ENCODE results near the gene SZRD1. TPM values are rescaled to one million over a fixed set of nuclear protein-coding genes. Genes with fewer than 3 reads are reported as not detected.

SZRD1 gene
- total RNA-seq, 1 experiment from 2014 or later, result 113 TPM

DNA sequence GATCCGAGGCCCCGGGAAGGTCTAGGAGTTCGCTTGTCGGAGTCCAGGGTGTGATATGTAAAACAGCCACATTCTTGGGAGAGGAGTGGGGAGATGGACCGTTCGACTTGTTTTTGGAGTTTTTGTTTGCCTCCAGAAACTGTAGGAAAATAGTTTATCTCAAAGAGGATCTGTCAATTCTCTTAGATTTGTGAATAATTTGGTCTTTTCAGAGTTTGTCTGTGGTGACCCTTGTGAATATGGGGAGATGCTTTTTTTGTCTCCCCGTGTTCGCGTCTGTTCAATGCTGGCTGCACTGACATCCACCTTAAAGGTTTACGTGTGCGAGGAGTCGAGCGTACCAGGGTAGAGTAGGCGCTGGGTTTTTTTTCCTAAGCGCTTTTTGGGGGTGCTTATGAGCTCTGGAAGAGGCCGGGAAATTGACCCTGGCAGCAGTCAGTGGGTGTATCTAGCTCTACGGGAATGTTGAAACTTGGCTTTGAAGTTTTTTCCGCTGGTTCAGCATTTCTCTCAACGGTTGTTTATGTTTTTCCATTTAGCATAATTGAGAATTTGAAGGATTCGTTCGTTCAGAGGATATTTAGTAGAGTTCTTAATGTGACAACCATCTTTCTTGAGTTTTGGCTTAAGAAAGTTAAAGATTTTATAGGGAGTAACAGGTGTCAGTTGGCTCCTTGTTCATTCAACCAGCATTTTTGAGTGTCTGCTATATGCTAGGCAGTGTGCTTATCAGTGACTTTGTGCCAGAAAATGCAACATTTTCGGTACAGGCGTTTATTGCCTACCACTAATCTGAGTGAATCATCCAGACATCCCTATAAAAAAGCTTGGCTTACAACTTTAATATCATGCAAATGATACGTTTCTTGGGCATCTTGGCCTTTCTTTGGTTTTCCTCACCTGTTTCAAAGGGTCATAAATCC, 1.2 kb downstream of the SZRD1 start:
- ATAC-seq (peak; percentile 59), DNase-seq (ENCODE audit: low spot score) (no peak)
- POLR2A ChIA-PET, result interaction anchor here (0.6 to 1.4 kb wide), 5 partner anchors 12 to 245 kb away, joined by 3 to 4 read pairs (median 3); partner anchors contain the start of genes FBXO42 and NBPF1

DNA sequence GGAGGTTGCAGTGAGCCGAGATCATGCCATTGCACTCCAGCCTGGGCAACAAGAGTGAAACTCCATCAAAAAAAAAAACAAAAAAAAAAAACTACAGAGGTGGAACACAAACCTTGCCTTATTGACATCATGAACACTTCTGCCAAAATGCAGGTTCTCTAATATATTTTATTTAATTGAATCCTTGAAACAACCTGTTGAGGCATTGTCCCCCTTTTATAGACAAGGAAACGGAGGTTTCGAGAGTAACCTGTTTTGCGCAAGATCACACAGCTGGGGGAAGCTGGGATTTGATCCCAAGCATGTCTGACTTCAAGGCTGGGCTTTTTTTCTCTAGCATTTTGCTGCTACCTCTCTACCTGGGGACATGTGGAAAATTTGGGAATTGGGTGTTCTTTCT, 2.8 kb downstream of the SZRD1 start:
- H3K27ac Mint-ChIP-seq, result no peak overlapping the region
- CTCF ChIA-PET, result no interaction called here
- H3K4me1 Mint-ChIP-seq, result peaks cover 36% of the 10 kb centered on the region
- ATAC-seq, result no peak
- POLR2A ChIA-PET, result no interaction called here
- no peak for DNase-seq (ENCODE audit: low spot score)
- peak overlapping the region; percentile 94; the same call in 1 of the 2 replicates for H3K4me3 Mint-ChIP-seq
- no peaks in the 10 kb centered on the region; the same call in 1 of the 2 replicates for H3K27me3 Mint-ChIP-seq (ENCODE audit: low read depth)
- H3K9me3 Mint-ChIP-seq, result no peaks in the 10 kb centered on the region
- no peaks in the 10 kb centered on the region; the same call in 1 of the 2 replicates for H3K36me3 Mint-ChIP-seq
- TF ChIP-seq ZNF671 (CRISPR knock-in tag; IDR thresholded peaks at IDR 0.05) (no peak), TEAD1 (CRISPR knock-in tag; IDR thresholded peaks at IDR 0.05) (no peak)
- TF ChIP-seq, protein P1, sequence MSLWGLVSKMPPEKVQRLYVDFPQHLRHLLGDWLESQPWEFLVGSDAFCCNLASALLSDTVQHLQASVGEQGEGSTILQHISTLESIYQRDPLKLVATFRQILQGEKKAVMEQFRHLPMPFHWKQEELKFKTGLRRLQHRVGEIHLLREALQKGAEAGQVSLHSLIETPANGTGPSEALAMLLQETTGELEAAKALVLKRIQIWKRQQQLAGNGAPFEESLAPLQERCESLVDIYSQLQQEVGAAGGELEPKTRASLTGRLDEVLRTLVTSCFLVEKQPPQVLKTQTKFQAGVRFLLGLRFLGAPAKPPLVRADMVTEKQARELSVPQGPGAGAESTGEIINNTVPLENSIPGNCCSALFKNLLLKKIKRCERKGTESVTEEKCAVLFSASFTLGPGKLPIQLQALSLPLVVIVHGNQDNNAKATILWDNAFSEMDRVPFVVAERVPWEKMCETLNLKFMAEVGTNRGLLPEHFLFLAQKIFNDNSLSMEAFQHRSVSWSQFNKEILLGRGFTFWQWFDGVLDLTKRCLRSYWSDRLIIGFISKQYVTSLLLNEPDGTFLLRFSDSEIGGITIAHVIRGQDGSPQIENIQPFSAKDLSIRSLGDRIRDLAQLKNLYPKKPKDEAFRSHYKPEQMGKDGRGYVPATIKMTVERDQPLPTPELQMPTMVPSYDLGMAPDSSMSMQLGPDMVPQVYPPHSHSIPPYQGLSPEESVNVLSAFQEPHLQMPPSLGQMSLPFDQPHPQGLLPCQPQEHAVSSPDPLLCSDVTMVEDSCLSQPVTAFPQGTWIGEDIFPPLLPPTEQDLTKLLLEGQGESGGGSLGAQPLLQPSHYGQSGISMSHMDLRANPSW (CRISPR knock-in tag; conservative IDR thresholded peaks at IDR 0.05; ENCODE audit: low read depth), result no peak

More for the DNA sequence above, 1.2 kb downstream of the SZRD1 start:
- CTCF ChIA-PET, result interaction anchor here (0.6 to 1.1 kb wide), 2 partner anchors 14 to 72 kb away, joined by 3 to 5 read pairs; partner anchors contain the start of gene NECAP2
- Mint-ChIP-seq H3K27me3 (ENCODE audit: low read depth) (peaks cover 4% of the 10 kb centered on the region), H3K9me3 (no peaks in the 10 kb centered on the region), H3K36me3 (no peaks in the 10 kb centered on the region; the same call in 1 of the 2 replicates), H3K4me1 (peaks cover 23% of the 10 kb centered on the region), H3K27ac (peak overlapping the region; percentile 97), H3K4me3 (peak overlapping the region; percentile 94)
- TF ChIP-seq TP53 (CRISPR knock-in tag; IDR thresholded peaks at IDR 0.05) (no peak), NR1H2 (CRISPR knock-in tag; IDR thresholded peaks at IDR 0.05) (no peak)
- TF ChIP-seq, protein P2, sequence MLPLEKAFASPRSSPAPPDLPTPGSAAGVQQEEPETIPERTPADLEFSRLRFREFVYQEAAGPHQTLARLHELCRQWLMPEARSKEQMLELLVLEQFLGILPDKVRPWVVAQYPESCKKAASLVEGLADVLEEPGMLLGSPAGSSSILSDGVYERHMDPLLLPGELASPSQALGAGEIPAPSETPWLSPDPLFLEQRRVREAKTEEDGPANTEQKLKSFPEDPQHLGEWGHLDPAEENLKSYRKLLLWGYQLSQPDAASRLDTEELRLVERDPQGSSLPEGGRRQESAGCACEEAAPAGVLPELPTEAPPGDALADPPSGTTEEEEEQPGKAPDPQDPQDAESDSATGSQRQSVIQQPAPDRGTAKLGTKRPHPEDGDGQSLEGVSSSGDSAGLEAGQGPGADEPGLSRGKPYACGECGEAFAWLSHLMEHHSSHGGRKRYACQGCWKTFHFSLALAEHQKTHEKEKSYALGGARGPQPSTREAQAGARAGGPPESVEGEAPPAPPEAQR (CRISPR knock-in tag; IDR thresholded peaks at IDR 0.05), result no peak

DNA sequence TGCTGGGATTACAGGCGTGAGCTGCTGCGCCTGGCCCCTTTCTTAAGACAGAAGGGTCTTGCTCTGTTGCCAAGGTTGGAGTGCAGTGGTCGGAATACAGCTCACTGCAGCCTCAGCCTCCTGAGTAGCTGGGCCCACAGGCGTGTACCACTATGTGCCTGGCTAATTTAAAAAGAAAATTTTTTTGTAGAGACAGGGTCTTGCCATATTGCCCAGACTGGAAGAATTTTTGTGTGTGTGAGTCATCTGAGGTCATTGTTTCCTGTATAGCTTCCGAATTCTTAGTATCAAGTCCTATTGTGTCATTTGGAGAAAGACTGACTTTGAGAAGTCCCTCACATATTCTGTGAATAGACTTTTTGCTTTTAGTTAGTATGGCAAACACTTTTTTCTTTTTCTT, 4.7 kb downstream of the SZRD1 start:
- H3K4me3 Mint-ChIP-seq, result no peak overlapping the region

More for the DNA sequence above, 4.7 kb downstream of the SZRD1 start:
- Mint-ChIP-seq H3K36me3 (no peaks in the 10 kb centered on the region; the same call in 1 of the 2 replicates), H3K9me3 (no peaks in the 10 kb centered on the region), H3K4me1 (peaks cover 54% of the 10 kb centered on the region), H3K27me3 (ENCODE audit: low read depth) (no peaks in the 10 kb centered on the region), H3K27ac (no peak overlapping the region)
- TF ChIP-seq NFYB (CRISPR knock-in tag; conservative IDR thresholded peaks at IDR 0.05; ENCODE audit: low read depth), result no peak
- TF ChIP-seq CBFB (CRISPR knock-in tag; IDR thresholded peaks at IDR 0.05; ENCODE audit: low read depth), result no peak
- TF ChIP-seq, protein P3, sequence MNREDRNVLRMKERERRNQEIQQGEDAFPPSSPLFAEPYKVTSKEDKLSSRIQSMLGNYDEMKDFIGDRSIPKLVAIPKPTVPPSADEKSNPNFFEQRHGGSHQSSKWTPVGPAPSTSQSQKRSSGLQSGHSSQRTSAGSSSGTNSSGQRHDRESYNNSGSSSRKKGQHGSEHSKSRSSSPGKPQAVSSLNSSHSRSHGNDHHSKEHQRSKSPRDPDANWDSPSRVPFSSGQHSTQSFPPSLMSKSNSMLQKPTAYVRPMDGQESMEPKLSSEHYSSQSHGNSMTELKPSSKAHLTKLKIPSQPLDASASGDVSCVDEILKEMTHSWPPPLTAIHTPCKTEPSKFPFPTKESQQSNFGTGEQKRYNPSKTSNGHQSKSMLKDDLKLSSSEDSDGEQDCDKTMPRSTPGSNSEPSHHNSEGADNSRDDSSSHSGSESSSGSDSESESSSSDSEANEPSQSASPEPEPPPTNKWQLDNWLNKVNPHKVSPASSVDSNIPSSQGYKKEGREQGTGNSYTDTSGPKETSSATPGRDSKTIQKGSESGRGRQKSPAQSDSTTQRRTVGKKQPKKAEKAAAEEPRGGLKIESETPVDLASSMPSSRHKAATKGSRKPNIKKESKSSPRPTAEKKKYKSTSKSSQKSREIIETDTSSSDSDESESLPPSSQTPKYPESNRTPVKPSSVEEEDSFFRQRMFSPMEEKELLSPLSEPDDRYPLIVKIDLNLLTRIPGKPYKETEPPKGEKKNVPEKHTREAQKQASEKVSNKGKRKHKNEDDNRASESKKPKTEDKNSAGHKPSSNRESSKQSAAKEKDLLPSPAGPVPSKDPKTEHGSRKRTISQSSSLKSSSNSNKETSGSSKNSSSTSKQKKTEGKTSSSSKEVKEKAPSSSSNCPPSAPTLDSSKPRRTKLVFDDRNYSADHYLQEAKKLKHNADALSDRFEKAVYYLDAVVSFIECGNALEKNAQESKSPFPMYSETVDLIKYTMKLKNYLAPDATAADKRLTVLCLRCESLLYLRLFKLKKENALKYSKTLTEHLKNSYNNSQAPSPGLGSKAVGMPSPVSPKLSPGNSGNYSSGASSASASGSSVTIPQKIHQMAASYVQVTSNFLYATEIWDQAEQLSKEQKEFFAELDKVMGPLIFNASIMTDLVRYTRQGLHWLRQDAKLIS (CRISPR knock-in tag; IDR thresholded peaks at IDR 0.05; ENCODE audit: borderline replicate concordance), result no peak
- no peak for TF ChIP-seq ZNF423 (CRISPR knock-in tag; IDR thresholded peaks at IDR 0.05)
- no peak for TF ChIP-seq SMAD3 (CRISPR knock-in tag; IDR thresholded peaks at IDR 0.05; ENCODE audit: borderline replicate concordance)
- TF ChIP-seq, protein P4, sequence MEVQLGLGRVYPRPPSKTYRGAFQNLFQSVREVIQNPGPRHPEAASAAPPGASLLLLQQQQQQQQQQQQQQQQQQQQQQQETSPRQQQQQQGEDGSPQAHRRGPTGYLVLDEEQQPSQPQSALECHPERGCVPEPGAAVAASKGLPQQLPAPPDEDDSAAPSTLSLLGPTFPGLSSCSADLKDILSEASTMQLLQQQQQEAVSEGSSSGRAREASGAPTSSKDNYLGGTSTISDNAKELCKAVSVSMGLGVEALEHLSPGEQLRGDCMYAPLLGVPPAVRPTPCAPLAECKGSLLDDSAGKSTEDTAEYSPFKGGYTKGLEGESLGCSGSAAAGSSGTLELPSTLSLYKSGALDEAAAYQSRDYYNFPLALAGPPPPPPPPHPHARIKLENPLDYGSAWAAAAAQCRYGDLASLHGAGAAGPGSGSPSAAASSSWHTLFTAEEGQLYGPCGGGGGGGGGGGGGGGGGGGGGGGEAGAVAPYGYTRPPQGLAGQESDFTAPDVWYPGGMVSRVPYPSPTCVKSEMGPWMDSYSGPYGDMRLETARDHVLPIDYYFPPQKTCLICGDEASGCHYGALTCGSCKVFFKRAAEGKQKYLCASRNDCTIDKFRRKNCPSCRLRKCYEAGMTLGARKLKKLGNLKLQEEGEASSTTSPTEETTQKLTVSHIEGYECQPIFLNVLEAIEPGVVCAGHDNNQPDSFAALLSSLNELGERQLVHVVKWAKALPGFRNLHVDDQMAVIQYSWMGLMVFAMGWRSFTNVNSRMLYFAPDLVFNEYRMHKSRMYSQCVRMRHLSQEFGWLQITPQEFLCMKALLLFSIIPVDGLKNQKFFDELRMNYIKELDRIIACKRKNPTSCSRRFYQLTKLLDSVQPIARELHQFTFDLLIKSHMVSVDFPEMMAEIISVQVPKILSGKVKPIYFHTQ (CRISPR knock-in tag; IDR thresholded peaks at IDR 0.05), result no peak
- no peak for DNase-seq (ENCODE audit: low spot score)
- POLR2A ChIA-PET, result no interaction called here
- CTCF ChIA-PET, result interaction anchor here (1.9 kb wide), 1 partner anchor 8 kb away, joined by 5 read pairs; no protein-coding TSS in a partner anchor
- no peak for ATAC-seq

Data from WTC11 (cell line).